IMR-90 (cell line): ENCODE measurements around the gene UBASH3A. TPM values are rescaled to one million over a fixed set of nuclear protein-coding genes. Genes with fewer than 3 reads are reported as not detected.

Experiments
- ATAC-seq: fragments of 200-7000 bp; cut with Tn5 transposase; 2 replicates; pipeline ENCODE4 v1.9.1; 2020; ENCODE audit warnings: low read depth, mild to moderate bottlenecking, moderate library complexity
- BruUV-seq: library from RNA; stranded (reverse); fragments of 400-500 nt; replicated peaks from 2 replicates; lab custom pipeline; 2021; lab: Mats Ljungman, UMichigan
- CTCF ChIA-PET: fragments of 300-600 bp; formaldehyde crosslinking; extraction: SDS; loops from one replicate; lab custom pipeline; 2021; ENCODE audit warnings: antibody characterized with exemption; lab: Yijun Ruan, JAX
- POLR2A ChIA-PET: fragments of 300-600 bp; sonication (Branson Sonifier 250); formaldehyde crosslinking; loops from one replicate; lab custom pipeline; 2022; ENCODE audit warnings: antibody characterized with exemption; ENCODE audit not compliant: unreplicated experiment; lab: Charles Lee
- DNase-seq: peaks from one replicate; pipeline ENCODE4 v3.0.0; 2013
- H2AFZ ChIP-seq: replicated peaks from 2 replicates; pipeline ENCODE3; 2013; ENCODE audit warnings: low read length, mild to moderate bottlenecking; ENCODE audit not compliant: poor library complexity
- H2AK5ac ChIP-seq: 2 replicates; pipeline ENCODE4 v1.6.1; 2013; ENCODE audit warnings: low read depth, low read length, inconsistent platforms
- H2AK9ac ChIP-seq: replicated peaks from 2 replicates; pipeline ENCODE3; 2013; ENCODE audit warnings: mild to moderate bottlenecking, low read depth, low read length, moderate library complexity; ENCODE audit not compliant: poor library complexity
- H2BK120ac ChIP-seq: 2 replicates; pipeline ENCODE4 v1.6.1; 2013; ENCODE audit warnings: low read depth, low read length, inconsistent platforms
- H2BK15ac ChIP-seq: 3 replicates; pipeline ENCODE4 v1.6.1; 2013; ENCODE audit warnings: low read depth, low read length, inconsistent platforms
- H2BK20ac ChIP-seq: 2 replicates; pipeline ENCODE4 v1.6.1; 2013; ENCODE audit warnings: low read depth, mild to moderate bottlenecking, inconsistent platforms, low read length, moderate library complexity
- H2BK5ac ChIP-seq: 2 replicates; pipeline ENCODE4 v1.6.1; 2013; ENCODE audit warnings: mild to moderate bottlenecking, low read depth, low read length, inconsistent platforms; ENCODE audit not compliant: poor library complexity, severe bottlenecking
- H3K14ac ChIP-seq: replicated peaks from 2 replicates; pipeline ENCODE4 v1.6.1; 2013; ENCODE audit warnings: low read depth, low read length, inconsistent platforms
- H3K18ac ChIP-seq: 2 replicates; pipeline ENCODE4 v1.6.1; 2013; ENCODE audit warnings: low read depth, low read length, control low read depth
- H3K23ac ChIP-seq: 2 replicates; pipeline ENCODE4 v1.6.1; 2013; ENCODE audit warnings: low read depth, low read length, inconsistent platforms
- H3K27ac ChIP-seq: 2 replicates; pipeline ENCODE4 v1.5.1; 2013; ENCODE audit warnings: mild to moderate bottlenecking, control low read depth, low read length; ENCODE audit not compliant: insufficient read depth
- H3K27me3 ChIP-seq: 2 replicates; pipeline ENCODE4 v1.6.1; 2013; ENCODE audit warnings: low read length; ENCODE audit not compliant: control insufficient read depth, insufficient read depth
- H3K36me3 ChIP-seq: 2 replicates; pipeline ENCODE4 v1.6.1; 2013; ENCODE audit warnings: low read length, mixed read lengths; ENCODE audit not compliant: control insufficient read depth, insufficient read depth
- H3K4ac ChIP-seq: 2 replicates; pipeline ENCODE4 v1.6.1; 2013; ENCODE audit warnings: low read depth, low read length, inconsistent platforms
- H3K4me1 ChIP-seq: 2 replicates; pipeline ENCODE4 v1.6.1; 2013; ENCODE audit warnings: low read length, mixed read lengths; ENCODE audit not compliant: control insufficient read depth, insufficient read depth
- H3K4me2 ChIP-seq: 2 replicates; pipeline ENCODE4 v1.6.1; 2013; ENCODE audit warnings: low read depth, mild to moderate bottlenecking, control low read depth, low read length, moderate library complexity
- H3K4me3 ChIP-seq: 2 replicates; pipeline ENCODE4 v1.5.1; 2013; ENCODE audit warnings: low read depth, mild to moderate bottlenecking, control low read depth, low read length, moderate library complexity; ENCODE audit not compliant: insufficient read depth
- H3K56ac ChIP-seq: 2 replicates; pipeline ENCODE4 v1.6.1; 2013; ENCODE audit warnings: low read length, inconsistent platforms; ENCODE audit not compliant: insufficient read depth; ENCODE audit errors: extremely low read depth
- H3K79me1 ChIP-seq, 2 experiments: 2 replicates each; pipeline ENCODE4 v1.6.1; 2013; ENCODE audit warnings: low read length in 2 of 2, inconsistent platforms in 1 of 2, low read depth in 1 of 2
- H3K9ac ChIP-seq: 2 replicates; pipeline ENCODE4 v1.6.1; 2013; ENCODE audit warnings: low read depth, low read length, control low read depth
- H3K9me1 ChIP-seq: 2 replicates; pipeline ENCODE4 v1.6.1; 2013; ENCODE audit warnings: low read length, inconsistent platforms; ENCODE audit not compliant: insufficient read depth
- H3K9me3 ChIP-seq: 2 replicates; pipeline ENCODE4 v1.6.1; 2013; ENCODE audit warnings: low read length; ENCODE audit not compliant: control insufficient read depth, insufficient read depth
- H4K20me1 ChIP-seq: 2 replicates; pipeline ENCODE4 v1.6.1; 2013; ENCODE audit warnings: low read length, inconsistent platforms; ENCODE audit not compliant: insufficient read depth
- H4K5ac ChIP-seq: 2 replicates; pipeline ENCODE4 v1.6.1; 2013; ENCODE audit warnings: mild to moderate bottlenecking, low read depth, low read length, control low read depth
- H4K8ac ChIP-seq, 2 experiments: 2 replicates each; pipeline ENCODE4 v1.6.1; 2013; ENCODE audit warnings: low read depth in 2 of 2, low read length in 2 of 2, control low read depth in 1 of 2, inconsistent platforms in 1 of 2
- H4K91ac ChIP-seq: 2 replicates; pipeline ENCODE4 v1.6.1; 2013; ENCODE audit warnings: low read depth, low read length, inconsistent platforms; ENCODE audit not compliant: insufficient read depth
- BHLHE40 ChIP-seq: fragments of 150-350 bp; IDR thresholded peaks from 2 replicates; pipeline ENCODE4 v1.6.1; 2016; ENCODE audit warnings: mild to moderate bottlenecking, low read depth, low read length
- CEBPB ChIP-seq: IDR thresholded peaks from 2 replicates; pipeline ENCODE4 v1.6.1; 2012; ENCODE audit warnings: low read depth, low read length, improper control_type of control experiment
- CHD1 ChIP-seq: IDR thresholded peaks from 2 replicates; pipeline ENCODE4 v1.6.1; 2012; ENCODE audit warnings: low read depth, low read length, improper control_type of control experiment
- FOS ChIP-seq: fragments of 150-350 bp; IDR thresholded peaks from 2 replicates; pipeline ENCODE4 v1.6.1; 2016; ENCODE audit warnings: low read depth, low read length
- MXI1 ChIP-seq: IDR thresholded peaks from 2 replicates; pipeline ENCODE4 v1.6.1; 2012; ENCODE audit warnings: low read depth, mild to moderate bottlenecking, low read length, moderate library complexity, borderline replicate concordance
- NFE2L2 ChIP-seq: fragments of 150-350 bp; IDR thresholded peaks from 2 replicates; pipeline ENCODE4 v1.6.1; 2016; ENCODE audit warnings: low read depth, mild to moderate bottlenecking, low read length
- POLR2A ChIP-seq: IDR thresholded peaks from 2 replicates; pipeline ENCODE4 v1.6.1; 2012; ENCODE audit warnings: mild to moderate bottlenecking, low read depth, low read length
- RAD21 ChIP-seq: IDR thresholded peaks from 2 replicates; pipeline ENCODE4 v1.6.1; 2012; ENCODE audit warnings: low read length, improper control_type of control experiment
- RCOR1 ChIP-seq: IDR thresholded peaks from 2 replicates; pipeline ENCODE4 v1.6.1; 2012; ENCODE audit warnings: mild to moderate bottlenecking, low read length, improper control_type of control experiment; ENCODE audit not compliant: insufficient replicate concordance
- SMC3 ChIP-seq: fragments of 150-350 bp; IDR thresholded peaks from 2 replicates; pipeline ENCODE4 v1.6.1; 2016; ENCODE audit warnings: low read depth, mild to moderate bottlenecking, antibody characterized with exemption, low read length, moderate library complexity
- WGBS, 2 experiments: methylation state at CpG; one replicate each; pipeline versions ENCODE4 v1.1.5 to v1.1.7; 2013; ENCODE audit warnings: missing lambda C conversion rate in 2 of 2; ENCODE audit not compliant: insufficient read length in 1 of 2; ENCODE audit errors: extremely low coverage in 2 of 2; 5-methylcytosine and 5-hydroxymethylcytosine counted together
- dilution Hi-C: fragments of 300-500 bp; cut with HindIII; formaldehyde crosslinking; loops from one replicate; pipeline ENCODE4 v1.14.3; 2018; ENCODE audit warnings: low sequenced_read_pairs; ENCODE audit not compliant: unreplicated experiment
- in situ Hi-C: fragments of 300-500 bp; cut with MboI; formaldehyde crosslinking; loops from 3 replicates; pipeline ENCODE4 v1.14.3; 2019; ENCODE audit warnings: low sequenced_read_pairs, inconsistent platforms, mixed read lengths
- intact Hi-C: fragments of 100-400 bp; cut with micrococcal nuclease; formaldehyde crosslinking; loops from 2 replicates; pipeline ENCODE4 v1.10.0; 2022
- polyA plus RNA-seq, 3 experiments: library from polyadenylated mRNA; depleted of rRNA; stranded (reverse); fragments of >200 nt; gene quantifications; 2 replicates each; pipeline ENCODE4 v1.2.3, GENCODE V29; 2012; ENCODE audit warnings: low replicate concordance in 1 of 3
- total RNA-seq: library from RNA; depleted of rRNA; stranded (reverse); fragments of >200 nt; gene quantifications from 2 replicates; pipeline ENCODE4 v1.2.3, GENCODE V29; 2012
- TF ChIP-seq, protein P1 (sequence below): fragments of 150-350 bp; IDR thresholded peaks from 2 replicates; pipeline ENCODE4 v1.6.1; 2017; ENCODE audit warnings: mild to moderate bottlenecking, antibody characterized with exemption, low read length, low read depth
- TF ChIP-seq, protein P2 (sequence below): conservative IDR thresholded peaks from 2 replicates; pipeline ENCODE4 v1.5.1; 2012; ENCODE audit warnings: mild to moderate bottlenecking, low read depth, low read length, improper control_type of control experiment
- TF ChIP-seq, protein P3 (sequence below): fragments of 150-350 bp; IDR thresholded peaks from 2 replicates; pipeline ENCODE4 v1.6.1; 2016; ENCODE audit warnings: low read depth, mild to moderate bottlenecking, low read length, moderate library complexity, borderline replicate concordance

The UBASH3A gene
- total and polyA plus RNA-seq, 2 of the 4 experiments (the other 2 are of a cell fraction): not detected

DNA sequence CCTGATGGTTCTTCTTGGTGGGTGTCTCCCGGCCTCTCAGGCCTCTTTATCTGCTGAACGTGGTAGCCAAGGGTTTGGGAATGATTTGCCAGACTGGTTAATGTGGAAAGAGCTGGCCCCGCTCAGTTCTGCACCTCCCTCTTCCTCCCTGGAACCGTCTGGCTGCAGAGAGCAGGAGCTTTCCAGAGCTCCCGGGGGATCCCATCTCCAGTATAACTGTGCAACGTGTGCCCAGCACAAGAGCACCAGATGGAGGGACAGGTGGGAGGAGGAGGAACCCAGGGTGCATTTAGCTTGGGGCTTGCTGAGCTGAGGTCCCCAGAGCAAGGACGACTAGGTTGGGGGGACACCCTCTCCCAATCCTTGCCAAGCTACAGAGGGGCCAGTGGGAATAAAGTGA lies 42.4 kb upstream of the UBASH3A start:
- Histone ChIP-seq H3K56ac (no peak overlapping the region), H3K18ac (no peak overlapping the region), H2BK120ac (no peak overlapping the region), H3K9me3 (no peaks in the 10 kb centered on the region), H3K4me2 (no peak overlapping the region), H2AFZ (no peak overlapping the region), H3K36me3 (no peaks in the 10 kb centered on the region), H3K27ac (no peak overlapping the region), H3K9ac (no peak overlapping the region), H3K23ac (no peak overlapping the region), H3K14ac (no peak overlapping the region), H3K9me1 (no peaks in the 10 kb centered on the region), H2BK20ac (no peak overlapping the region), H3K4ac (no peak overlapping the region), H3K4me3 (no peak overlapping the region), H4K8ac (no peak overlapping the region), H4K5ac (no peak overlapping the region), H3K79me1 (no peaks in the 10 kb centered on the region), H2BK5ac (no peak overlapping the region), H2AK5ac (no peak overlapping the region), H2AK9ac (no peak overlapping the region), H3K27me3 (peaks cover 22% of the 10 kb centered on the region), H2BK15ac (no peak overlapping the region), H4K91ac (no peak overlapping the region), H4K20me1 (no peaks in the 10 kb centered on the region), H3K4me1 (no peaks in the 10 kb centered on the region)
- intact Hi-C loops (no loop called here), in situ Hi-C loops (no loop called here), dilution Hi-C loops (no loop called here)
- no peak for TF ChIP-seq RCOR1
- TF ChIP-seq NFE2L2: no peak
- no peak for TF ChIP-seq BHLHE40
- no peak for TF ChIP-seq POLR2A
- TF ChIP-seq, protein P1, sequence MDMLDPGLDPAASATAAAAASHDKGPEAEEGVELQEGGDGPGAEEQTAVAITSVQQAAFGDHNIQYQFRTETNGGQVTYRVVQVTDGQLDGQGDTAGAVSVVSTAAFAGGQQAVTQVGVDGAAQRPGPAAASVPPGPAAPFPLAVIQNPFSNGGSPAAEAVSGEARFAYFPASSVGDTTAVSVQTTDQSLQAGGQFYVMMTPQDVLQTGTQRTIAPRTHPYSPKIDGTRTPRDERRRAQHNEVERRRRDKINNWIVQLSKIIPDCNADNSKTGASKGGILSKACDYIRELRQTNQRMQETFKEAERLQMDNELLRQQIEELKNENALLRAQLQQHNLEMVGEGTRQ: no peak
- TF ChIP-seq, protein P2, sequence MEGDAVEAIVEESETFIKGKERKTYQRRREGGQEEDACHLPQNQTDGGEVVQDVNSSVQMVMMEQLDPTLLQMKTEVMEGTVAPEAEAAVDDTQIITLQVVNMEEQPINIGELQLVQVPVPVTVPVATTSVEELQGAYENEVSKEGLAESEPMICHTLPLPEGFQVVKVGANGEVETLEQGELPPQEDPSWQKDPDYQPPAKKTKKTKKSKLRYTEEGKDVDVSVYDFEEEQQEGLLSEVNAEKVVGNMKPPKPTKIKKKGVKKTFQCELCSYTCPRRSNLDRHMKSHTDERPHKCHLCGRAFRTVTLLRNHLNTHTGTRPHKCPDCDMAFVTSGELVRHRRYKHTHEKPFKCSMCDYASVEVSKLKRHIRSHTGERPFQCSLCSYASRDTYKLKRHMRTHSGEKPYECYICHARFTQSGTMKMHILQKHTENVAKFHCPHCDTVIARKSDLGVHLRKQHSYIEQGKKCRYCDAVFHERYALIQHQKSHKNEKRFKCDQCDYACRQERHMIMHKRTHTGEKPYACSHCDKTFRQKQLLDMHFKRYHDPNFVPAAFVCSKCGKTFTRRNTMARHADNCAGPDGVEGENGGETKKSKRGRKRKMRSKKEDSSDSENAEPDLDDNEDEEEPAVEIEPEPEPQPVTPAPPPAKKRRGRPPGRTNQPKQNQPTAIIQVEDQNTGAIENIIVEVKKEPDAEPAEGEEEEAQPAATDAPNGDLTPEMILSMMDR: no peak
- TF ChIP-seq, protein P3, sequence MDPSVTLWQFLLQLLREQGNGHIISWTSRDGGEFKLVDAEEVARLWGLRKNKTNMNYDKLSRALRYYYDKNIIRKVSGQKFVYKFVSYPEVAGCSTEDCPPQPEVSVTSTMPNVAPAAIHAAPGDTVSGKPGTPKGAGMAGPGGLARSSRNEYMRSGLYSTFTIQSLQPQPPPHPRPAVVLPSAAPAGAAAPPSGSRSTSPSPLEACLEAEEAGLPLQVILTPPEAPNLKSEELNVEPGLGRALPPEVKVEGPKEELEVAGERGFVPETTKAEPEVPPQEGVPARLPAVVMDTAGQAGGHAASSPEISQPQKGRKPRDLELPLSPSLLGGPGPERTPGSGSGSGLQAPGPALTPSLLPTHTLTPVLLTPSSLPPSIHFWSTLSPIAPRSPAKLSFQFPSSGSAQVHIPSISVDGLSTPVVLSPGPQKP: no peak
- TF ChIP-seq SMC3: no peak
- no peak for TF ChIP-seq CHD1
- no peak for TF ChIP-seq FOS
- no peak for TF ChIP-seq CEBPB
- no peak for TF ChIP-seq MXI1
- TF ChIP-seq RAD21: no peak
- no CpG with 5 or more reads among the region's 7 CpGs for WGBS, 2 experiments
- no peak for ATAC-seq
- POLR2A ChIA-PET: no interaction called here
- DNase-seq: no peak
- CTCF ChIA-PET: no interaction called here
- BruUV-seq: no TSS peak
